Measurements from ENCODE around the gene BOC. TPM values are rescaled to one million over a fixed set of nuclear protein-coding genes. Genes with fewer than 3 reads are reported as not detected.

The BOC gene
- total RNA-seq, 1 donor = 16.9 TPM

DNA sequence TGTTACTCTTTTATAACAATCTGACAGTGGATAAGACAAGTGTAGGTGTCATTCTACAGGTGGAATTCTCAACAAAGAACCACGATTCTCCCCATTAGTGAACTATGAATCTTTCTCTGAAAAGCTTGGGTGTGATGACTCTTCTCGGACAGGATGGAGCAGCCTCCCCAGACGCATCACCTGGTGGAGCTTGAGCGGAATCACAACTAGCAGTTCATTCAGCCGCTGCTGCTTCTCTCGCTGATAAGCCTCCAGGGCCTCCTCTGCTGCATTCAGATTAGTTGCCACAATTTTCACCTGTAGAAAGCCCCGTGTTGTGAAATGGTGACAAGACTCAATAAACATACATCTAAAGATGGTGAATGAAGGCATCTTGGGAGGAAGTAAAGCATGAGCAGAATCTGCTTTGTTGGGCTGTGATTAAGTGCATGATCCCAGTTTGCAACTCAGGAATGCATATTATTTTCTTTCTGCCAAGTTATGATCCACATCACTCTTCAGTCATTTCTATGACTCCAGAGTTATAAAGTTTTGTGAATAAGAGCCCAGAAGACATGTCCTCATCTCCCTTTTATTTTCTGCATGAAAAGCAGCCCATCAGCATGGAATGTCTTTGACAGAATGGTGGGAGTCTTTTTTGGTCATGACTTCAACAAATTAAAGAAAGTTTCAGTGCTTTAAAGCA lies 93.6 kb downstream of the BOC start:
- no peak overlapping the region for H3K4me3 ChIP-seq (ENCODE audit: low read depth, low read length)
- TF ChIP-seq, protein P1, sequence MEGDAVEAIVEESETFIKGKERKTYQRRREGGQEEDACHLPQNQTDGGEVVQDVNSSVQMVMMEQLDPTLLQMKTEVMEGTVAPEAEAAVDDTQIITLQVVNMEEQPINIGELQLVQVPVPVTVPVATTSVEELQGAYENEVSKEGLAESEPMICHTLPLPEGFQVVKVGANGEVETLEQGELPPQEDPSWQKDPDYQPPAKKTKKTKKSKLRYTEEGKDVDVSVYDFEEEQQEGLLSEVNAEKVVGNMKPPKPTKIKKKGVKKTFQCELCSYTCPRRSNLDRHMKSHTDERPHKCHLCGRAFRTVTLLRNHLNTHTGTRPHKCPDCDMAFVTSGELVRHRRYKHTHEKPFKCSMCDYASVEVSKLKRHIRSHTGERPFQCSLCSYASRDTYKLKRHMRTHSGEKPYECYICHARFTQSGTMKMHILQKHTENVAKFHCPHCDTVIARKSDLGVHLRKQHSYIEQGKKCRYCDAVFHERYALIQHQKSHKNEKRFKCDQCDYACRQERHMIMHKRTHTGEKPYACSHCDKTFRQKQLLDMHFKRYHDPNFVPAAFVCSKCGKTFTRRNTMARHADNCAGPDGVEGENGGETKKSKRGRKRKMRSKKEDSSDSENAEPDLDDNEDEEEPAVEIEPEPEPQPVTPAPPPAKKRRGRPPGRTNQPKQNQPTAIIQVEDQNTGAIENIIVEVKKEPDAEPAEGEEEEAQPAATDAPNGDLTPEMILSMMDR (IDR thresholded peaks at IDR 0.05; ENCODE audit: insufficient read depth, low read length) = no peak
- no peak for DNase-seq (ENCODE audit: low read depth)

DNA sequence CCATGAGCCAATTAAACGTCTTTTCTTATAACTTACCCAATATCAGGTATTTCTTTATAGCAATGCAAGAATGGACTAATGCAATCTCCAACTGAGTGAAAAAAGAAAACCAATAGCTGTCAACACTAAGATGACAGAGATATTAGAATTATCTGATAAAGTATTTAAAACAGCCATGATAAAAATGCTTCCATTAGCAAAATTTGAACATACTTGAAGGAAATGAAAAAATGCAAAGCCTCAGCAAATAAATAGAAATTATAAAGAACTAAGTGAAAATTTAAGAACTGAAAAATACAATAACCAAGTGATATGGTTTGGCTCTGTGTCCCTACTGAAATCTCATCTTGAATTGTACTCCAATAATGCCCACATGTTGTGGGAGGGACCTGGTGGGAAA lies 99.6 kb downstream of the BOC start:
- no peak for DNase-seq (ENCODE audit: low read depth)
- no peak overlapping the region for H3K4me3 ChIP-seq (ENCODE audit: low read depth, low read length)
- TF ChIP-seq, protein P1 (IDR thresholded peaks at IDR 0.05; ENCODE audit: insufficient read depth, low read length) = no peak

- TF ChIP-seq, protein P1 (IDR thresholded peaks at IDR 0.05; ENCODE audit: insufficient read depth, low read length) = no peak
- DNase-seq (ENCODE audit: low read depth) = no peak
- H3K4me3 ChIP-seq (ENCODE audit: low read depth, low read length) = no peak overlapping the region
Measured at GRCh38 chr3:113312416-113312815, 101.1 kb downstream of the BOC start.

DNA sequence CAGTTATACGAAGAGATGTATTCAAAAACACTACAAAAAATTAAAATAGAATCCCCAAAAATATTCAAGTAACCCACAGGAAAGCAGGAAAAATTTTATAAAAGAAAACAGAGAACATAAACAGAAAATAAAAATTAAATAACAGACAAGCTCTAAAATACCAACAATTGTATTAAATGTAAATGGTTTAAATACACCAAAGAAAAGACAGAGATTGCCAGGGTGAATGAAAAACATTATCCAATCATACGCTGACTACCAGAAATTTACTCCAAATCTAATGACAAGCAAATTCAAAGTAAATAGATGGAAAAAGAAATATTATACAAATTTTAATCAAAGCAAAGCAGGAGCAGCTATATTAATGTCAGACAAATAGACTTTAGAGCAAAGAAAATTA lies 103.6 kb downstream of the BOC start:
- TF ChIP-seq, protein P1 (IDR thresholded peaks at IDR 0.05; ENCODE audit: insufficient read depth, low read length) = no peak
- H3K4me3 ChIP-seq (ENCODE audit: low read depth, low read length) = no peak overlapping the region
- DNase-seq (ENCODE audit: low read depth) = no peak

DNA sequence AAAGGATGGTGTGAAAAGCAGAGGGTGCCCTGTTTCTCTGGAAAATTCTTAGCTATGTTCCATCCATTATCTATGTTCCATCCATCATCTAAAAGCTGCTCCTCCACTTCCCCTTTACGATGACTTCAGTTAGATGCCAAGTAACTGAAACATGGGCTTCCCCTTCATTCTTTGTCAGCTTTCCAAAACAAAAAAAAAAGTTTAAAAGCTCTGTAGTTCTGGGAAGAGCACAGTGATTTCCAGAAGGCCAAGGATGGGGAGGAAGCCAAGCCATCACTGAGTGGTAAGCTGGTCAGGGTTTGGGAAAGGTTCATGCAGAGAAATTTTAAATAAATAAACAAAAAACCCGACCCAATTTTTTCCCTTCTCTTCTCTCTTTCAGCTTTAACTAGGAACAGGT lies 118.4 kb downstream of the BOC start:
- TF ChIP-seq, protein P1 (IDR thresholded peaks at IDR 0.05; ENCODE audit: insufficient read depth, low read length) = no peak
- peak; percentile 49 for DNase-seq (ENCODE audit: low read depth)
- H3K4me3 ChIP-seq (ENCODE audit: low read depth, low read length) = no peak overlapping the region

- no peak for DNase-seq (ENCODE audit: low read depth)
- H3K4me3 ChIP-seq (ENCODE audit: low read depth, low read length) = no peak overlapping the region
- TF ChIP-seq, protein P1 (IDR thresholded peaks at IDR 0.05; ENCODE audit: insufficient read depth, low read length) = no peak
Measured at GRCh38 chr3:113330742-113331141, 119.4 kb downstream of the BOC start.

GRCh38 chr3:113331187-113331586 lies 119.8 kb downstream of the BOC start:
- TF ChIP-seq, protein P1 (IDR thresholded peaks at IDR 0.05; ENCODE audit: insufficient read depth, low read length) = no peak
- no peak overlapping the region for H3K4me3 ChIP-seq (ENCODE audit: low read depth, low read length)
- DNase-seq (ENCODE audit: low read depth) = no peak

Measured in fibroblast of the aortic adventitia (primary cell).